Measurements from ENCODE around the gene OLIG3.

OLIG3 gene

DNA sequence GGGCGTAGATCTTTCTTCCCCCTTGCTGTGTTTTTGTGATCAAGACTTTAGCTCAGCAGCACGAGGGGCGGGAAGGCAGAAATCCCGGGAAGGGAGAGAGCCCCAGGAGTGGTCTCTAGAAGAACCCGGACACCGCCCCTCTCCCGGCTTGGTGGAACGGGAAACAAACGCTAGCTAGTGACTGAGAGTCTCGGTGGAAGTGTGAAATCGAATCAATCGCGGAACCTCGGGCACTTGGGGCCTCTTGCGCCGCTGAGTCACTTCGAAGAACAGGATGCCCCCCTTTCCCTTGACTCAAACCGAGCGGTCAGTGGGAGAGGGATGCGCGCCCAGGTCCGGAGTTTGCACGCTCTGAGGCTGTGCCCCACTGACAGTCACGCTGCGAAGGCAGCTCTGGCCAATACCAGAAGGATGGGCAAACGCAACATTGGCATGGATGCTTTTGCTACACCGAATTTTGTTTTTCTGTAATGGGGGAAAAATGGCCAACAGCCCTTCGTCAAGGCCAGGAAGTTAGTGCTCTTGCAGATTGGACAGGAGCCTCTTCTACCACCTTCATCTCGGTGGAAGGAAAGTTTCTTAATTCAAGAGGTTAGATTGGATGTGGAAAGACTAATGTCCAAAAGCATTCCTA lies 1.6 kb upstream of the OLIG3 start:
- DNase-seq, result no peak

DNA sequence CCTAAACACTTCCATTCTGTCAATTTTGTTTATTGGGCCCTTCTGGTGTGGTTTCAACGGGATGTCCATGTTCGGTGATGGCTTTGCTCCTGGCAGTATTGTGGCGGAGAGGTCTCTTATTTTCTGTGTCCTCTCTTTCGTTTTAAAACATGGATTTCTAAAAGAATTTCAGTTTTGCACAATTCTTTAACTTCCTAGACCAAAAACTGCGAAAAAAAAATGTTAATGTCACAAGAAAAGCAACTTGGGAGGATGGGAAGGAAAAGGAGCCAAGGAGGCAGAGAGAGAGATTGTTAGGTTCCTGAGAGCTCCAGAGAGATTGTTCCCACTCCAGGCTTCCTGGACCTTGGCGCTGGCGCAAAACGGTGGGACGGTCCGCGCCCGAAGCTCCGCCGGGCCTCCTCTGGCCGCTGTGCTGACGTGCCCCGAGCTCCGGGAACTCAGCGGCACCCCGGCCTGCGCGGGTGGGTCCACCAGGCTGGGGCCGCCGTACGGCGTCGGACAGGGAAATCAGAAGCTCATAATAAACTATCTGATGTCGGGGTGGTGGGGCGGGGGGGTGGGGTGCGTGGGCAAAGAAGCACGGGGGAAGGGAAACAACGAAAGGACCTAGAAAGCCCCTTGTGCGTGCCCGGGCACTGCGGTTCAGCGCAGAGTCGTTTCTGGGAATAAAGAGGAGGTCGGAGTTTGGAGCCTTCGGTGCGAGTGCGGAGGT lies 951 bp upstream of the OLIG3 start:
- DNase-seq, result no peak

DNA sequence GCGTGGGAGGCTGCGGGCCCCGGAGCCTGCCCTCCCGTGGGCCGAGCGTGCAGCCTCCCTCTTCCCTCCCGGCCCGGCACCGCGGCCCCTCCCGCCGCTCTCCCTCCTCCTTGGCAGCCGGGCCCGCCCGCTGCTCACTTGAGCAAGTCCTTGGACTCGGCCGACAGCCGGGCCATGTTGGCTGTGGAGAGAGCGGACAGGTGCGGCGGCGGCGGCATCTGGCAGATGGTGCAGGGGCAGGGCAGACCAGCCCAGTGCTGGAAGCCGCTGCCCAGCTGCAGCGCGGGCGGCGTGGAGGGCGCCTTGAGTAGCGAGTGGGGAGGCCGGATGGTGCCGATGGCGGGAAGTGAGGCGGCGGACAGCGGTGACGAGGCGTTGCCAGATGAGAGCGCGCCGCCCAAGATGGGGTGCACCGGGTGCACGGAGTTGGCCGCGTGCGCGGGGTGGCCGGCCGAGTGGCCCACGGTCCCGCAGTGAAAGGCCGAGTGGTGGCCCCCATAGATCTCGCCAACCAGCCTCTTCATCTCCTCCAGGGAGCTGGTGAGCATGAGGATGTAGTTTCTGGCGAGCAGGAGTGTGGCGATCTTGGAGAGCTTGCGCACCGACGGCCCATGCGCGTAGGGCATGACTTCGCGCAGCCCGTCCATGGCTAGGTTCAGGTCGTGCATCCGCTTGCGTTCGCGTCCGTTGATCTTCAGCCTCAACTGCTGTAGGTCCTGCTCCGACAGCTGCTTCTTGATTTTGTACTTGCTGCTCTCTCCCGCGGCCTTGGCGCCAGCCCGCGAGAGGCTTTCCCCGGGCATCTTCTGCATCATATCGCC lies 766 bp downstream of the OLIG3 start:
- DNase-seq, result no peak

DNA sequence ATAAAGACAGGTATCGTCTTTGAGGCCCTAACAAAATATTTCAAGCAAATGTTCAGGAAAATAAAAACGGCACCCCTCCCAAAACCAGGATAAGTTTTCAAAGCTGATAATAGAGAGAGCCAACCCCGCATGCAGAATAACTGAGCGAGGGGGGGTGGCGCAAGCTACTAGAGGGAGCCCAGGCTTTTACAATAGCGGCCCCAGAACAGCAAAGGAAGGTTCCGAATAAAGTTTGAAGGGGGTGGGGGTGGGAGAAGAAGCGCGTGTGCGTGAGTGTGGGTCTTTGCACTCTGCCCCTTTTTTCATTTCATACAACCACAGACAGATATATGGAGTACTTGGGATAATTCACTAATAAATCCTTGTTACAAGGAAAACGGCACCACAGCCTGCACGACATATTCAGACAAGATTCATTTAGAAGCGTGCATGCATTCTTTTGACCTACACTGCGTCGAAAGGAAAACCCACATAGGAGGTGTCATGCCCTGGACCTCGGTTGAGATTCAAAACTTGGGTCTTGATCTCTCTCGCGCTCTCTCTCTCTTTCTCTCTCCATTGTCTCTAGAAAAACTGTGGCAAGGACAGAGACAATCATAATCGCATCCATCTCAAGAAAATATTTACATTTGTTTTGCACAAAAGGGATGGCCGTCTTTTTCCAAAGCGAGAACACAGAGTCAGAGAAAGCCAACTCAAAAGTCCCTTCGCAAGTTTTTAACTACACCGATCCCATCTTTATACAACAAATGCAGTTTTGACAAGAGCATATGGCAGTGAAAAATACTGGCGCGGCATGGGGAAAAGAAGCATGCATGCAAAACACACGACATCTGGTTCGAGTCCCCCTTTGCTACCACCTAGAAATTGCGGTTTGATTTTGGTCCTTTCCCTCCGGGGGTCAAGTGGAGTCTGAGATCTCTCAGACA lies 1.6 kb downstream of the OLIG3 start:
- no peak for DNase-seq

DNA sequence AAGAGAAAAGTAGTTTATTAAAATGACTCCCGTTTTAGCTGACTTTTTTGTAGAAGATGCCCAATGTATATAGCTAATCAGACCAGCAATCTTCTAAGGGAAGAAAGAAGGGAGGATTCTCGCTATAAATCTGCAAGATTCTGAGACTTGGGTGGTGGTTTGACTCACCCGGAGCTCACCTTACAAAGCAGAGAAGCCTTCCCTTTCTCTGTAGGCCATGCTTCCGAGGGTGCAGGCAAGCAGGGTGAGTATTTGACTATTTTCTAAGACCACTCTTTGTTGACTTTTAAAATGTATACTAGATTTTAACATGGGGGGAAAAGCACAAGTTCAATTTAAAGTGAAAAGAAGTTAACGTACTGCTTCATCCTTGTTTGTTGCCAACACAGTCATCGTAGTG lies 2.7 kb downstream of the OLIG3 start:
- DNase-seq, result no peak

DNA sequence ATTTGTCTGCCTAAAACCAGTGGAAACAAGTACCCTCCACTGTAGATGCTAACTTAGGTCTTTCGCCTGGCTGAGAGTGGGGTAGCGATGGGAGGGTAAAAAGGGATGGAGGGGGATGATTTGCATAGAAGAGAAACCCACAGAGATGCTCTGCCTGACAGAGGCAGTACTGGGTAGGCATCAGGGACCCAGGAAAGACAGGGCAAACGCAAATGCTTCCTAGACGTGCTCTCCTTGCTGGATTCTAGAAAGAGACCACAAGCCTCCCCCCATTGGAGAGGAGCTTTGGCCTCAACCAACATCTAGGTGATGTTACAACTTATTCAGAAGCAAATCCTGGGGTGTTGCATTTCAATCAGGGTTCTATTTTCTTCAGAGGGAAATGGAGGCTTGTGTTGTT lies 3.2 kb downstream of the OLIG3 start:
- no peak for DNase-seq

DNA sequence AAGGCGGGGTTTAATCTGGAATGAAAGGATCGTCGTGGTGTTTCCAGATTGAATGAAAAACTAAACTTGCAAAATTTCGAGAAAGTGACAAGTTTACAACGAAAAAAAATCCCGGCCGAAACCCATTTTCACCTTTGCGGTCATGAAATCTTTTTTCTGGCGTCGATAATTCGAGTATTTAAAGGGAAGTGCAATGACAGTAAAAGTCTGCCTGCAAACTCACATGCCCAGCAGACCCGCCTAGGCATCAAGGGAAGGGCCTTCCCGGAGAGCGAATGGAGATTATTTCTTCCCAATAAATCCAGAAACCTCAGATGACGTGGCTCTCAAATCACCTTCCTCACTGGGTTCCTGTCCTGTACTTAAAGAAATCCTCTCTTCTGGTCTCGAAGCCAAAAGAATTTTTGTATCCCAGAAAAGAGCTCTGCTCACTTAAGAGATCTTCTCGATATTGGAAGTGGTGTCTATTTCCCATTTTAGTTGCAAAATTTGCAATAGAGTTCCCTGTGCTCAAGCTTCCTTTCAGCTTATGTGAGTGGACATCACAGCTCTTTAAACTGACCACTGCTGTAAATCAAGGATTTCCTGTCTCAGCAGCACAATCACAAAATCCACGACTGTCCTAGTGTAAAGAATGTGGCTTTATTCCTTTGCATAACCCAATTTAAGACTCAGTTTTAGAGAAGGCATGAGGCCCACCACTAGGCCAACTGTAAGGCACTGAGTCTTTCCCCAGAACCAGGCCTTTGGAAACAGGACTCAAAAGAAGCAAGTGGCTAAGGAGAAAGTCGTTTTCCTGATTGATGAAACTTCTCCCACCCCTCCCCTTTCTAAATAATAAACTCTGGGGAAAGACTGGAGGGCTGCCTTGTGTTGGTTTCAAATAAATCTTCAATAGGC lies 3.9 kb downstream of the OLIG3 start:
- no peak for DNase-seq

DNA sequence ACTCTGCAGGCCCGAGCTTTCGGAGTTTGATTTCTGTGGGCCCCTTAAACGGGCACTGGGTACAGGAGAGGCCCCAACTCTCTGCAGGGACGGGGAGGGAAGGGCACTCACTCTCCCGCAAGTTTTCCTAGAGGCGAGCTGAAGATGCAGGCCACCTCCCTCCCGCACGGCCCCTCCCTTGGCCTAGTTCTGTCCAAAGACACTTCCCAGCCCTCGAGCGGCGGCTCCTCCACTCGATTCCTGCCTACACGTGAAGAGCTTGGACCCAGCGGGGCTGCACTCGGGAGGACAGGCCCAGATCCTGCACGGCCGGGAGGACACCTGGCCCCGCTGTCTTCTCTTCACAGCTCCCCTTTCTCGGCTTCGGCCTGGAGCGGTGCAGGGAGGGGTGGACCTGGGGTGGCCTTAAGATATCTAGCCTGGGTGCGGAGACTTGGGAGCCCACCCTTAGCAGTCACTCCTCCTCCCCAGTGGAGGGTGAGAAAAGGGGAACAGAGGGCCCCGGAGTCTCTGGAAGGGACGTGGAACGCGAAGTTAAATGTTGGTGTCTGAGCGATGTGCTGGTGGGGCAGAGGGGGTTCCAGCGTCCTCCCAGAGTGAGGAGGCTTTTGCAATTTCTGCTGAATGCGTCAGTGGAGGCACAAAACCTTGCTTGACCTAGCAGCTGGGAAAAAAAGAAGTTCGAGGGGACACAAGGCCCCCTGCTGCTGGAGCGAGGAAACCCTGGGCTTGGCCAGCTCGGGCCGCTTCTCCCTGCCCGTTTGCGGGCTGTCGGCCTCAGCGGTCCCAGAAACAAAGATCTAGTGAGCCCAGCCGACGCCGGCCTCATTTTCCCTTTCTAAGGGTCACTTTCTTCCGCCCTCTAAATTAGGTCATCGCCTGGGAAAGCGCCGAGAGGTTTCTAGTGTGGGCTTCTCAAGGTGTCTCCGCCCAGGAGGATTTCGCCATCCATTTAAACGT lies 4.9 kb downstream of the OLIG3 start:
- no peak for DNase-seq

DNA sequence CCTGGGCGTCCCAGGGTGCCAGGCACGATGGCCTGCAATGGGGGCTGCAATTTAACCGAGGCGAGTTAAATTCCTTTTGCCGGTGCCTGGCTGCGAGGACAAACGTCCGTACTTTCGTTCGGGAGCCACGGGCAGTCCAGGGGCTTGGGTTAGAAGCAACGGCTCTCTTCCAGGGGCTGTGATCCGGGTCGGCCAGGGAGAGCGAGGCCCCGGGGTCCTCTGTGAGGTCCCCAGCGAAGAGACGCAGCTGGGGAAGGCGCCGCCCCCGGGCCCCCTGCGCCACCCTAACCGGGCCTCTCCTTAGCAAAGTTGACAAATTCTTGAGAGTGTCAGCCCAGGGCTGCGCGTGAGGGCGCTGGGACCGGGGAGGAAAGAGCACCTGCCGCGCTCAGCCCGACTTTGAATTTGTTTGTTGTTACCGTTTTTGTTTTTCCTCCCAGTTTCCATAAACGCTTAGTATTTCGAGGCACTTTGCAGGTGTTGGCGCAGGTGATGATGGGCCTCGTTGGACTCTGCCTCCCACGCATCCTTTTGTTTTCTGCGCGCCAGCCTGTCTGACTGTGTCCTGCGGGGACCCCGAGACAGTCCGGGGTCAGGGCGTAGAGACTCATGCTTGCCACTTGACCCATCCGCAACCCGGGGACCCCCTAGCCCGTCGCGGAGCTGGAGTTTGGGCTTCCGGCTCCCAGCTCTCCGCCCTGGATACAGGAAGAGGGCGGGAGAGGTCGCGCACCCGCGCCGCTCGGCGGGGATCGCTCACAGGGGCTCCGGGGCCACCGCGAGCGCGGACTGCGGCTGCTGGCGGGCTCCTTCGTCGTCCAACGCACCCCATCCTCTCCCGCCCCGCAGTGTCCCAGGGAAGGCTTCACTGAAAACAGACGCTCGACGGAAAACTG lies 5.8 kb downstream of the OLIG3 start:
- peak; percentile 18 for DNase-seq

DNA sequence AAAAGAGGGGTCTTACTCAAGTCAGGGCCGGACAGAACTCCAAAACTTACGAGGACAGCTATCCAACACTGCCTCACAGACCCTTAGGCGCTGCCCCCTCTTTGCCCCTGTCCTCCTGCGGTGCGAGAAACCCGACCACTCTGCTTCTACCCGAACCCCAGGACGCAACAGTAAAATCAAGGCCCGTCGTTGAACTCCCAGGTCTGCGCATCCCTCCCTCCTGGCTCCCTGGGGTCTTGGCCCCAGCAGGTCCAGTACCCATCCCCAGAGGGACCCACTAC lies 6.4 kb downstream of the OLIG3 start:
- no peak for DNase-seq

DNA sequence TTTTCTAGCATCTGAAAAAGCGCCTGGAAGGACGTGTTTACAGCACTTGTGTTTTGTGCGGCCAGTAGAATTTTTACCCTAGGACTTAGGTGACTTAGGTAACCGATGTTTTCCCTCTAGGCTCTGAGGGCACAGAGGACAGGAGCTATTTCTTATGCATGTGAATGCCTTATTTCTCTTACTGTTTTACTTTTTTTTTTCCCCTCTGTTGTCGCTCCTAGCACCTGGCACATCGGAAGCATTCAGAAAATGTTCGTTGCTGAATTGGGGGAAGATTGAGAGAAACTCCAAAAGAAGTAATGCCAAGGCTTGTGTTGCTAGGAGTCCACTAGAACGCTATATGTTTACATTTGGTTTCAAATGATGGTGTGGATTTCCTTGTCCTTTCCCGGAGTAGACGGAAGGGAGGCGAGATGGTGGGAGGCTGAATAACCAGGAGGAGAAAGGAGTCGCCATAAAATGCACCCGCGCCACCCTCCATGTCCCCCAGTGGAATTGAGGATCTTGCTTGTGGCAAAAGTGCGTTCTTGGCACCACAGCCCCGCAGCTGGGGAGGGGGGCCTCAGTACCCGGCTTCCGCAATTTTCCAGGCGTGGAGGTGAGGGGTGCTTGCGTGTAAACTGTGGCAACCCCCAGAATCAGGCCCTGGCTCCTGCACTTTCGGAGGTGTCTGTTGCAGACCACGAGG lies 6.9 kb downstream of the OLIG3 start:
- no peak for DNase-seq

DNA sequence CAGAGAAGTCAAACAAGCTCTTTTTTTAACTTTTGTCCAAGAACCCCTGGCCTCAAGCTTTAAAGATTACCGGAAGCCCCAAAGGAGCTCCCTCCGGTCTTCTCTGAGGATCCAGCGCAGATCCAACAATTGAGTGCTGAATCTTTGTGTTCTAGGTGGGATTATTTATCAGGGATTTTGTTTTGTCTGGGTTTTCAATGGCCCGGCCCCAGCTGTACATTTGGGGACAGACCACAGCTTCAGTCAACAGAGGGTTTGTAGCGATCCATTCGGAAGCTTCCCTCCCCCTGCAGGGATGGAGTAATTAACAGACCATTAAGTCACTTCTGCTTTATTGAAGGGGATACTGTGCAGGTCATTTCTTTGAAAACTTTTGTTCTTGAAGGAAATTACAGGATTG lies 7.8 kb downstream of the OLIG3 start:
- DNase-seq, result no peak

DNA sequence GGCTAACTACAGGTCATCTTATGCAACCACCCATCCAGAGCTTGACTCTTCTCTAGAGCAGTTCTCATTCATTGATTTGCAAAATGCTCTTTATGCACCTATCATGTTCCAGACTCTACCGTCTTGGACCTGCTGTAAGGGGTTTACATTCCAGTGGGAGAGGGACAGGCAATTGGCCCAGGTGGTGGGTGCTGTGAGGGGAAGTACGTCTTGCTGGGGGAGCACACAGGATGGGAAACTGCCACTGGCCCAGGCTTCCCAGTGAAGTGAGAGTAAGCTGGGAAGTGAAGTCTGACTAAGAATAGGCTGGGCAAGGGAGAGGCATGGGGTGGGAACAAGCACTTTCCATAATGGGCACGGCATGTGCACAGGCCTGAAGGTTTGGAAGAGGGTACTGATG lies 13.8 kb downstream of the OLIG3 start:
- no peak for DNase-seq

DNA sequence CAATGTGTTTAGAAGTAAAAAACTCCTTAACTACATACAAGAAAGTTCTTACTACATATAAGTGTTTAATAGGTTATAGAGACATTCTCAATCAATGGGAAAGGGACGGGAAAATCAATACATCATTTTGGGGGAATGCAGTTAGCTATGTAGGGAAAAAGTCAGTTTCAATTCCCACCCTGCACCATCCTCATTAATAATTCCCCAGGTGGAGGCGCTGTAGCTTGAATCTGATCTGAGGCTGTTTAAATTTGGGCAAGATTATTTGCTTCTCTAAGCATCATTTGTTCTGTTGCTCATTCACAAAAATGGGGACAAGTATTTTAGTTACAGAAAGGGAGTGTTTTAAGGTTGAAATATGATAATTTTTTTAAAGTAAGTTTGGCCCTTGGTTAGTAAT lies 19.1 kb downstream of the OLIG3 start:
- DNase-seq, result no peak

DNA sequence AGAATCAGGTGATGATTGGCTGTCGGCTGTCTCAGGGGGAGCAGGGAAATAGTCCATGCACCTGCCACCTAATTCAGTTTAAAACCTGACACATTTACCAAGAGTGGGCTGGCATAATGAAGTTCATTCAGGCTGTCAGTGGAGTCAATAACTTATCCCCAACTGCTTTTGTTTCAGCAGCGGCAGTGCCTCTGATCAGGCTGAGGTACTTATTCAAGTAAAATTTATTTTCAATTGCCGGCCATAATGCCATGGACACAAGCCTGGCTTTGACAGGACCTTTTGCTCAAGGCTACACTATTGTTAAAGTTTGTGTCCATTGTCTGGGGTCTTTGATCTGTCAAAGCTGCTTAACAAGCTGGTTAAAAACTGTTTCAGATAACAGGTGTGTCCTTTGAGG lies 20.6 kb downstream of the OLIG3 start:
- no peak for DNase-seq

DNA sequence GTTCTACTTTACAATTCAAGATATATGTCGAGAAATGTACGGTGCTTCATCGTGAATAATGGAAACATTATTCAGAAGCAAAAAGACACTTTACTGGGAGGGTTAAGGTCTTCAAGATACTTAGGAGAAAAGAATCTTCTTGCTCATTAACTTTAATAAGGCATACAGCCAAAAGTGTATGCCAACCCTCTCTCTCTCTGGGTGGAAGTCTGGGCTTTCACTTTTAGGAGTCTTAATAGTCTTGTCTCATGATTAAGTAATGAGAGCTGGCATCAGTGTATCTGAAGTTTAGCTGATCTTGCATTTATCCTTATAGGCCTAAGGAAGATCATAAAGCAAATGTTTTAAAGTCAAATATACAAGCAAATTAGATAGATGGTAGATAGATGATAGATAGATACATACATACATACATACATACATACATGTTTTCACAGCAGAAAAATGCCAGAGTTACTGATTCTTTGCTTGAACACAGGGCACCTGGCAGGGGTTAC lies 21.5 kb downstream of the OLIG3 start:
- no peak for DNase-seq

DNA sequence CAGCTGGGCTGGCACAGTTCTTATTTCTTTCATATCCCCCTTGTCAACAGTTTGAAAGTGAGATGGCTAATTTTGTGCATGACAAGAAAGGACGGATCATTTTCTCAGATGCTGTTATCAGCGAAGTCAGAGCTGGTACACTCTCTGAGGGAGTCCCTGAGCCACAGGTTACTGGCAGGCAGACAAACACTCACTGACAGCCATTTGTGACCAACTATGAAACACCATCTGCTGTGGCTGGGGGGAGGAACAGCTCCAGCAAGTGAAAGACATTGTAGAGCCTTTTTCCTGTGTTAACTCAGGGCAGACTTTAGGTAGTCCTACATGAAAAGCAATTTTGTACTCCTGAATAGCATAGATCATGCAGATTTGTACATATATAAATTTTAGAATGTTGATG lies 22.2 kb downstream of the OLIG3 start:
- no peak for DNase-seq

DNA sequence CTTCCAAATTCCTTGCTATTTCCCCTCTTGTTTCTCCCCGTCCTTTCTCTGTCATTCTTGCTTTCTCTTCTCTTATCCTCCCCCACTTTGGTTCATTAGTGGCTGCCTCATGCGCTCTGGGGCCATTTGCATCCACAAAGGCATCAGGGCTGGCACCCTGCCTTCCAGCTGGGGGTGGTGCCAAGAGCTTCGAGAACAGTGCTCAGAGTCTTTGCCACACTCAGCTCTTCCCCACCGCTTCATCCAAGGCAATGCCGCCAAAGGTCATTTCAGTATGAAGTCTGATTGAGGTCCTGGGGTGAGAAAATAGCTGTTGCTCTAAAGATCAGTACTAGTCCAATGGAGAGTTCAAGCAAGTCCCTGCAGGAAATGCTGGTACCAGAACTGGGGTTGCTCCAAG lies 22.7 kb downstream of the OLIG3 start:
- DNase-seq, result no peak

DNA sequence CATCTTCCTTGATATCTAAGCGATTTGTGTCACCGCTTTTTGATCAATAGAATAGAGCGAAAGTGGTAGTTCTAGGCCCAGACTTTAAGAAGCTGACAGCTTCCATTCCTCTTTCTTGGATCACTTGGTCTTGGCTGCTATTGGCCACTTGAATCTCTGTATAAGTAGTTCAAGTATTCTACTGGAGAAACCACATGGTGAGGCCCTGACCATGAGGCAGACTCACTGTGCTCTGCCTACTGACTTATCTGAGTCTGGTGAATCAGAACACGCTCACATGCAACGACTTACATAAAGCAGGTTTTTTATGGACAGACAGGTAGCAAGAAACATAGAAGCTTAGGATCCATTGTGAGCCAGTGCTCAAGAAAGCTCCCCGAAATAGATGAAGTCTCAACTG lies 27.0 kb downstream of the OLIG3 start:
- no peak for DNase-seq

All from central memory CD4-positive, alpha-beta T cell (primary cell).